ENCODE results near the gene PXYLP1.
A peak's percentile ranks its signal among the peaks of the same experiment; 100 is the strongest.

The PXYLP1 gene

GRCh38 chr3:141236361-141236760 lies 4.7 kb downstream of the PXYLP1 start:
- no peak for DNase-seq (ENCODE audit: low read depth)
- no peak overlapping the region for H3K4me3 ChIP-seq (ENCODE audit: low read depth, low read length)
- TF ChIP-seq POLR2A (IDR thresholded peaks at IDR 0.05; ENCODE audit: extremely low read depth, insufficient read length): no peak
- TF ChIP-seq CTCF (IDR thresholded peaks at IDR 0.05; ENCODE audit: low read depth, low read length): no peak
- no peak for TF ChIP-seq MYC (IDR thresholded peaks at IDR 0.05; ENCODE audit: low read depth, low read length)
- TF ChIP-seq, protein P1, sequence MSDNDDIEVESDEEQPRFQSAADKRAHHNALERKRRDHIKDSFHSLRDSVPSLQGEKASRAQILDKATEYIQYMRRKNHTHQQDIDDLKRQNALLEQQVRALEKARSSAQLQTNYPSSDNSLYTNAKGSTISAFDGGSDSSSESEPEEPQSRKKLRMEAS (IDR thresholded peaks at IDR 0.05; ENCODE audit: low read depth, low read length): no peak

DNA sequence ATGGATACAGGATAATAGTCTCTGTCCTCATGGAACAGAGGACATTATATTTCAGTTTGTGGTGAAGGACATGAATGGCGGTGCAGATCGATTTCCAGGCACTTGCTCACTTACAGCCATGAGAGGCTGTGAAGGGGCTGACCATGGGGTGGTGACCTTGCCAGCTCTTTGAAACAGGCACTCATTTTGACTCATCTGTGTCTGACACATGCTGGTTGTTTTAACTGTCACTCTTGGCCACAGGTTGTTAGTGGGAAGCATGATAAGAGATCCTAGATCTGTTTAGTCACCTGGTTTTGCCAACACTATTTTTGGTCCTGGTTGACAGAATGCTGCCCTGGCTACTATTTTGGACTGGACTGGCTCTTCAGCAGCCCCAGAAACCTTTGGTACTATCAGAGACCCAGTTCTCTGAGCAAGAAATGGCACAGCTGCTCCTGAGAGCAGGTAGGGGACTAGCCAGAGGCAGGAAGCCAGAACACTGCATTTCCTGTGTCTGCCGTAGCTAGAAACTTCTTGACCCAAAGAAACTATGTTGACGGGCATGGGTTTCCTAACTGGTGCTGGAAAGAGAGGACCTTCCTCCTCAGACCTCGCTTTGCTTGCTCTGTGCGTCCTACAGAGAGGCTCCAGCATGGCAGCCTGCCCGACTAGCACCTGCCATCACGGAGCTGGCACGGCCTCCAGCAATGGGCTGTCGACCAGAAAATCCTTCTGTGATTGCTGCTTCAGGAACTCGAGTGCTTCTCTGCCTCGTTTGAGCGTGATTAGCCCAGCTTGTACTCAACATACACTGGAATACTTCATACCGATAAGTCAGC lies 6.3 kb downstream of the PXYLP1 start:
- no peak overlapping the region for H3K4me3 ChIP-seq (ENCODE audit: low read depth, low read length)
- DNase-seq (ENCODE audit: low read depth): no peak
- TF ChIP-seq POLR2A (IDR thresholded peaks at IDR 0.05; ENCODE audit: extremely low read depth, insufficient read length): no peak
- no peak for TF ChIP-seq CTCF (IDR thresholded peaks at IDR 0.05; ENCODE audit: low read depth, low read length)
- no peak for TF ChIP-seq MYC (IDR thresholded peaks at IDR 0.05; ENCODE audit: low read depth, low read length)
- TF ChIP-seq, protein P1 (IDR thresholded peaks at IDR 0.05; ENCODE audit: low read depth, low read length): no peak

GRCh38 chr3:141239511-141240281 lies 8.1 kb downstream of the PXYLP1 start:
- TF ChIP-seq MYC (IDR thresholded peaks at IDR 0.05; ENCODE audit: low read depth, low read length) (no peak), POLR2A (IDR thresholded peaks at IDR 0.05; ENCODE audit: extremely low read depth, insufficient read length) (no peak), CTCF (IDR thresholded peaks at IDR 0.05; ENCODE audit: low read depth, low read length) (no peak)
- TF ChIP-seq, protein P1 (IDR thresholded peaks at IDR 0.05; ENCODE audit: low read depth, low read length): no peak
- DNase-seq (ENCODE audit: low read depth): no peak
- no peak overlapping the region for H3K4me3 ChIP-seq (ENCODE audit: low read depth, low read length)

DNA sequence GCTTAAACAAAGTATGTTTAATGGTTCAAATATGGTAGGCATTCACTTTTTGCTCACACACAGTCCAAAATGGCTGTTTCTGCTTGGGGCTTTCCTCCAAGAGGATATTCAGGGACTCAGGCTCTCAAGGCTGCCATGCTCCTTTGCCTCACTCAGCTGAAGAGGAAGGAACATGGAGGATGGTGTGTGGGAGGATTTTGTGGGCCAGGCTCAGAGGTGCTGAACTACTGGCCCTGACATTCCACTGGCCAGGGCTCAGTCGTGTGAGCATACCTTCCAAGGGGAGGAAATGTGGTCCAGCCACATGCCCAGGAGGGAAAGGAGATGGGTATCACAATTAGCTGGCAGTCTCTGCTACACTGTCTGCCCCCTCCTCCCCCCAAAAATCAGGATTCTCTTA lies 8.7 kb downstream of the PXYLP1 start:
- TF ChIP-seq, protein P1 (IDR thresholded peaks at IDR 0.05; ENCODE audit: low read depth, low read length): no peak
- TF ChIP-seq POLR2A (IDR thresholded peaks at IDR 0.05; ENCODE audit: extremely low read depth, insufficient read length) (no peak), CTCF (IDR thresholded peaks at IDR 0.05; ENCODE audit: low read depth, low read length) (no peak), MYC (IDR thresholded peaks at IDR 0.05; ENCODE audit: low read depth, low read length) (no peak)
- H3K4me3 ChIP-seq (ENCODE audit: low read depth, low read length): no peak overlapping the region
- peak; percentile 52 for DNase-seq (ENCODE audit: low read depth)

- TF ChIP-seq MYC (IDR thresholded peaks at IDR 0.05; ENCODE audit: low read depth, low read length): no peak
- TF ChIP-seq, protein P1 (IDR thresholded peaks at IDR 0.05; ENCODE audit: low read depth, low read length): no peak
- no peak for TF ChIP-seq CTCF (IDR thresholded peaks at IDR 0.05; ENCODE audit: low read depth, low read length)
- TF ChIP-seq POLR2A (IDR thresholded peaks at IDR 0.05; ENCODE audit: extremely low read depth, insufficient read length): no peak
- DNase-seq (ENCODE audit: low read depth): peak; percentile 37
- H3K4me3 ChIP-seq (ENCODE audit: low read depth, low read length): no peak overlapping the region
Observed at GRCh38 chr3:141240687-141241615, 9.3 kb downstream of the PXYLP1 start.

Data from NB4 (cell line).